Left colon (tissue), 2 donors: Measurements from ENCODE around the gene CABP4. TPM values are rescaled to one million over a fixed set of nuclear protein-coding genes. Genes with fewer than 3 reads are reported as not detected.
A peak's percentile ranks its signal among the peaks of the same experiment; 100 is the strongest.
"Not testable (repeated sequence)": the region's sequence is repeated elsewhere in the genome, so short reads cannot be mapped to it uniquely, and the experiment has no call there.

ENCODE experiments used
- ATAC-seq: fragments of 200-7000 bp; cut with Tn5 transposase; one replicate; pipeline ENCODE4 v1.9.1; 2020; ENCODE audit warnings: mild to moderate bottlenecking, moderate library complexity
- DNase-seq, 2 donors: peaks; one replicate each; pipeline ENCODE4 v3.0.0-alpha.2; 2020
- intact Hi-C, 2 donors: fragments of 100-400 bp; cut with DNase I in 1 of 2; cut with micrococcal nuclease in 1 of 2; formaldehyde crosslinking; loops; one replicate each; pipeline versions ENCODE4 v1.11.2 to v1.14.0; 2022; cut with DNase I, micrococcal nuclease
- total RNA-seq, 2 donors: library from RNA; stranded (reverse); fragmentation: NEBNext Ultra II Directional; extraction: Animal tissue kit (Norgen Biotek cat#: 25700); gene quantifications; one replicate each; pipeline ENCODE4 v1.2.1, GENCODE V29; 2021
- donor health status: DM: no; HTN: no; CAD: no.
- donor health status: DM: yes; HTN: yes; CAD: no.

The CABP4 gene
- total RNA-seq, 2 donors from 2014 or later, result 1.1 to 2.0 TPM

- ATAC-seq, result no peak
- no peak for DNase-seq
- intact Hi-C loops, result no loop called here
Measured at GRCh38 chr11:67448220-67448609, 6.9 kb upstream of the CABP4 start.

DNA sequence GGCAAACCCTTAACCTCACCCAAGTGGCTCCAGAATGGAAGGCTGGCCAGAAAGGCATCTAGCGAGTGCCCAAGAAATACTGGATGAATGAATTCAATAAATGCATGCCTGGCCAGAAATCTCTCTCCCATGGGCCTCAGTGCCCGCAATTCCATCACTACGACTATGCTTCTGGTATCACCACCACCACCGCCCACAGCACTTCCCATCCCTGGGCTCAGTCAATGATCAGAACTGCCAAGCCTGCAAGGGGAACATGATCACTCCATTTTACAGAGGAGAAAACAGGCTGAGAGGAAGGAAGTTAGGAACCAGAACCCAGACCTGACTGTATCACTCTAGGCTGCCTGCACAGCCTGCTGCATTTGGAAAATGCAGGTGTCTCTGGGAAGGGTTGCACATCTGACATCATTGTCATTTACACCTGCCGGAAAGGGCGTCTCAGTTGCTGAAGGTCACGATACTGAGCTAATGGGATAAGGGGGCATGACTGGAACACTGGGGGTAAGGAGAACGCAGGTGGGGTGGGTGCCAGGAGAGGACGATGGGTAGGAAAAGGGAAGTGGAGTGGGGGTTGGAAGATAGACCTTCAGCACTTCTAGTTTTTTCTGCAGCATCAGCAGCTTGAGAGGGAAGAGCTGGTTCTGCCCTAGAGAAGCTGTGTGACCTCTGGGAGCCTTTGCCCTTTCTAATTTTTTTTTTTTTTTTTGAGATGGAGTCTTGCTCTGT, 5.9 kb upstream of the CABP4 start:
- DNase-seq (no peak), ATAC-seq (peak; percentile 6)
- intact Hi-C loops, result no loop called here

DNA sequence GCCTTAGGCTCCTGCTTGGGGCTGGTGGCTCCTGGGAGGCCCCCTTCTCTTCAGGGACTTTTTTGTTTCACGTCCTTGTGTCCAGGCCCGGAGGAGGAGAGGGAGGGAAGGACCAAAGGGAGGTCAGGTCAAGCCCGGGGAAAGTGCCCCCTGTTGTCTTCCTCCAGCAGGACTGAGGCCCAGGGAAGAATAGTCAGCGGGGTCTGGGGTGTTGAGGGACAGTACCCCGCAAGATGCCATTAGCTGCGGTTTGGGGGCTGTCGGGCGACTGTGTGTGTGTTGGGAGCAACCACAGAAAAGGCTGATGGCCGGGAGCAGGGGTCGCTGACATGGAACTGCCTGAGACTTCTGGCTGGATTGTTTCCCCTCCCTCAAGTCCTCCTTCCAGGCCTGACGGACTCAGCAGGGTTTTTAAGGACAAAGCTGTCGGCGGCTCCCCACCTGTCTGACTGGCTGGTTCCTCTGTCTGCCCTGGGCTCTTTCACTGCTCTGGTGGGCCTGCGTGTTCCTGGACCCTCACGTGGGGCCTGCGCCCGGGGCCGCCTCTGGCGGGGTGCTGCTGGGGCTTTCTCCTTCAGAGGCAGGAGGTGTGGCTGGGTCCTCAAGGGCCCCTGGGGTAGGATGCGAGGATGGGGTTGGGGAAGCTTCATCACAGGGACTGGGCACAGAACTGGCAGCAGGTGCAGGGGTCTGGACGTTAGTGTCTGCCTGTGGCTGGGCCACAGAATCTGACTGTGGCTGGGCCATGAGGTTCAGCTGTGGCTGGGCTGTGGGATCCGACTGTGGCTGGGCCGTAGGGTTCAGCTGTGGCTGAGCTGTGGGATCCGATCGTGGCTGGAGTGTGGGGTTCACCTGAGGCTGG, 4.1 kb upstream of the CABP4 start:
- intact Hi-C loops, result no loop called here
- DNase-seq (no peak), ATAC-seq (no peak)

- ATAC-seq (no peak), DNase-seq (no peak)
- intact Hi-C loops, result no loop called here
Measured at GRCh38 chr11:67451658-67451976, 3.5 kb upstream of the CABP4 start.

DNA sequence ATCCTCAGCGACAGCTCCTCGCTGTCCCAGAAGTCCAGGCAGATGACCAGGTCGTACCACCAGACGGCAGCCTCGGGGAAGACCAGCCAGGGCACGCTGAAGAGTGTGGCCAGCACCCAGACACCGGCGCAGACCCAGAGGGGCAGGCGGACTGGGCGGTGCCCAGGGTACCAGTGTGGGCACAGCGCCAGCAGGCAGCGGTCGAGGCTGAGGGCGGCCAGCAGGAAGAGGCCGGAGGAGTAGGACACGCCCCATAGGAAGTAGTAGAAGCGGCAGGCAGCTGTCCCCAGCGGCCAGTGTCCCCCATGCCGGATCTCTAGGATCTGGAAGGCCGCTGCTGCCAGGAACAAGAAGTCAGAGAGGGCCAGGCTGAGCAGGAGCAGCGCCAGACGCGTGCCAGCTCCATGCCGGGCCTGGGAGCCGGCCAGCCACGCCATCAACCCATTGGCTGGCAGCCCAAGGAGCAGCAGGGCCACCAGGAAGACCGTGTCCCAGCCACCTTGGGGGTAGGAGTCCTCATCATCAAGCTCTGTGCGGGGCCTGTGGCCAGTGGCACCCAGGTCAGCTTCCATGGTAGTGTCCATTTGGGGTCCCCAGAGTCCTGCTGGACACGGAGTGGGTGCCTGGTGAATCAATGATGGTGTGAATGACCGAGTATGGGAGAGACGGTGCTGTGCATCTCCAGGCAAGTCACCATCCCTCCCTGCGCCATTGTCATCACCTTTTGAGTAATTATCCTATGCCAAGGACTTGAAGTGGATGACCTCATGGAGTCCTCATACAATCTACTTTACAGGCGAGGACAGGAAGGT, 2.8 kb upstream of the CABP4 start, which contains the start of gene GPR152:
Gene GPR152, minus strand, starts transcription at position 589 of the 812 bp plus-strand sequence. Its CDS starts 5 bp downstream, at position 584.
- ATAC-seq (peak; percentile 66), DNase-seq (no peak)
- intact Hi-C loops, result no loop called here

GRCh38 chr11:67453816-67454732, 1.1 kb upstream of the CABP4 start:
- no peak for ATAC-seq
- intact Hi-C loops, result no loop called here
- DNase-seq, result no peak

DNA sequence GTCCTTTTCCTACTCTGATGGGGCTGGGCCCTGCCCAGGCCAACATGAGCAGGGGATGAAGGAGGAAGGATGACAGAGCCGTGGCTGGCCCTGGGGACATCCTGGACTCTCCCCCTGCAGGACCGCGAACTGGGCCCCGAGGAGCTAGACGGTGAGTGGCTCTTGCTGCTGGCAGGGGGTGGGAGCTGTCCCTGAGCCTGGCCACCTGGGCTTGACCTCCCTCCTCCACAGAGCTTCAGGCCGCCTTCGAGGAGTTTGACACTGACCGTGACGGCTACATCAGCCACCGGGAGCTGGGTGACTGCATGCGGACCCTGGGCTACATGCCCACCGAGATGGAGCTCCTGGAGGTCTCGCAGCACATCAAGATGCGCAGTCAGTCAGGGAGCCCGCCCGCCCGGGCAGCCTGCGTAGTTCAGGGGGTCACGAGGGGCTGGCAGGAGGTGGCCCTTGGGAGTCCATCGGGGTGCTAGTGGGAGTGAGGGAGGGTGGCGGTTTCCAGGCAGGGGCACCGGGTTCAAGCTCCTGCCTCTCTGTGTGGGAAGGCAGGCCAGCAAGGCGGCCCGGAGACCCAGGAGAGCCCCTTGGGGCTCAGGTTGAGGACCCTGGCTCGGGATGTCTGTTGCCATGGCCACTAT, 1.0 kb downstream of the CABP4 start:
- ATAC-seq, result no peak
- intact Hi-C loops, result no loop called here

DNA sequence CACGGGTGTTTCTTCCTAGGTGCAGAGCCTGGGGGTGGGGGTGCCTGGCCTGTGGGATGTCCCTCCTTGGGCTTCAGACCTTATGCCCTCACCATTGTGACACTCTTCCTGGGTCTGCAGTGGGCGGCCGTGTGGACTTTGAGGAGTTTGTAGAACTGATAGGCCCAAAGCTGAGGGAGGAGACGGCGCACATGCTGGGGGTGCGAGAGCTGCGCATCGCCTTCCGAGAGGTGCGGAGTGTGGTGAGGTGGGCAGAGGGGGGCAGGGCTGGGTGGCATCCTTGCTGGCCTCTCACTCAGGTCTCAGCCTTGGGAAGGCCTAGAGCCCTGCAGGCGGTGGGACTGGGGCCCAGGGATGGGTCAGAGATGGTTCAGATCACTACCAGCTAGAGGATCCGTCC, 2.3 kb downstream of the CABP4 start:
- no peak for DNase-seq
- ATAC-seq, result no peak
- intact Hi-C loops, result no loop called here

More for the DNA sequence above, 1.0 kb downstream of the CABP4 start:
- DNase-seq, result no peak

DNA sequence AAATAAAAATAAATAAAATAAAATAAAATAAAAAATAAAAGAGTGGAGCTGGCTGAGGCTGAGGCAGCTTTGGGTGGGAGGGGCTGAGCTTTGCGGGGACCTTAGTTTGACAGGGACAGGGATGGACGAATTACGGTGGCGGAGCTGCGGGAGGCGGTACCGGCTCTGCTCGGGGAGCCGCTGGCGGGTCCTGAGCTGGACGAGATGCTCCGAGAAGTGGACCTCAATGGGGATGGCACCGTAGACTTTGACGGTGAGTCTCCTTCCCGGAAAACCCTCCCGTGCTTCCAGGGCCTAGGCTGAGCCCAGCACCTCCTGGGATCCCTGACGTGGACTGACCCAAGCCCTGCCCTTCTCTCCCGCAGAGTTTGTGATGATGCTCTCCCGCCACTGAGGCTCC, 3.1 kb downstream of the CABP4 start:
- DNase-seq (no peak), ATAC-seq (no peak)
- intact Hi-C loops, result no loop called here

GRCh38 chr11:67463186-67463585, 8.0 kb downstream of the CABP4 start:
- ATAC-seq (no peak), DNase-seq (no peak)
- intact Hi-C loops, result no loop called here

DNA sequence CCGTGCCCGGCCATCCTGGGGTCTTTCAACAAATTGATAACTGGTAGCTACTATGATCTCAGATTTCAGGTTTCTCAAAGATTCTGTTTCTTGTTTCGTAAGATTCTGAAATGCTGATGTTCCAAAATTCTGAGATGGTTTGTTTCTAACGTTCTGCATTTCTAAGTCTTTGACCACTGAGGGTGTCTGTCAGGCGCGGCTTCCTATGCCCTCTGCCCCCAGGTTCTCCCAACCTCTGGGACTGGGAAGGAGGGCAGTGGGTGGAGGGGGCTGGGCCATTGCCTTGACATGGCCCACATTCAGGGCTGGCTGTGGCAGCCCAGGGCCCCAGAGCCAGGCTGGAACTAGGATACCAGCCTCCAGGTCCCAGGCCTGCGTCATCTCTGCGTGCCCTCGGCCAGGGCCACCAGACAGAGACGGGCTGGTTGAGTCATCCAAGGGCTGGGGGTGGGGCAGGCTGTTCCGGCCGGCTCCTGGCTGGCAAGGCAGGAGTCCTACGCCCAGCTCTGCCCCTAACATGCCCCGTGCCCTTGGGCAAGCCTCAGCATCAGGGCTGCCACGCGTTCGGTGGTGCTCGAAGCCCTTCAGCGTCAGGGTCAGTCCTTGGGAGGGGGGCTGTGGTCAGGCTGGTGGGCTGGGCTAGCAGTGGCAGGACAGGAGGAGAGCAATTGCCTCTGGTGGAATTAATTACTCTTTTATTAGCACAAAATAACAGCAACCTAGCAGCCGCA, 8.7 kb downstream of the CABP4 start:
- DNase-seq (peak; percentile 58 to 79), ATAC-seq (peak; percentile 40)
- intact Hi-C loops, result no loop called here

GRCh38 chr11:67464411-67465188, 9.4 kb downstream of the CABP4 start:
- intact Hi-C loops, result no loop called here
- ATAC-seq, result peak; percentile 79
- peak; percentile 92 to 95 for DNase-seq

- DNase-seq (no peak), ATAC-seq (peak; percentile 3)
- intact Hi-C loops, result no loop called here
Measured at GRCh38 chr11:67465189-67465510, 10.0 kb downstream of the CABP4 start.

DNA sequence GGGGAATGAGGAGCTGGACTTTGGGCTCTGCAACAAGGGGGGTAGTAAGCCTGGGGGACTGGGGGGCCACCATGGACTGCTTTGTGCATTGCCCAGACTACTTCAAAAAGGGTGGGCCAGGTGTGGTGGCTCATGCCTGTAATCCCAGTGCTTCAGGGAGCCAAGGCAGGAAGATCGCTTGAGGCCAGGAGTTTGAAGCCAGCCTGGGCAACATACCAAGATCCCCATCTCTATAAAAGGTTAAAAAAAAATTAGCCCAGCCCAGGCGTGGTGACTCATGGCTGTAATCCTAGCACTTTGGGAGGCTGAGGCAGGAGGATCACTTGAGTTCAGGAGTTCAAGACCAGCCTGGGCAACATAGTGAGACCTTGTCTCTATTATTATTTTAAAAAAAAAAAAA, 10.4 kb downstream of the CABP4 start:
- intact Hi-C loops, ATAC-seq, DNase-seq: not testable (repeated sequence)

GRCh38 chr11:67466367-67466766, 11.2 kb downstream of the CABP4 start:
- intact Hi-C loops, result no loop called here
- ATAC-seq (no peak), DNase-seq (no peak)

DNA sequence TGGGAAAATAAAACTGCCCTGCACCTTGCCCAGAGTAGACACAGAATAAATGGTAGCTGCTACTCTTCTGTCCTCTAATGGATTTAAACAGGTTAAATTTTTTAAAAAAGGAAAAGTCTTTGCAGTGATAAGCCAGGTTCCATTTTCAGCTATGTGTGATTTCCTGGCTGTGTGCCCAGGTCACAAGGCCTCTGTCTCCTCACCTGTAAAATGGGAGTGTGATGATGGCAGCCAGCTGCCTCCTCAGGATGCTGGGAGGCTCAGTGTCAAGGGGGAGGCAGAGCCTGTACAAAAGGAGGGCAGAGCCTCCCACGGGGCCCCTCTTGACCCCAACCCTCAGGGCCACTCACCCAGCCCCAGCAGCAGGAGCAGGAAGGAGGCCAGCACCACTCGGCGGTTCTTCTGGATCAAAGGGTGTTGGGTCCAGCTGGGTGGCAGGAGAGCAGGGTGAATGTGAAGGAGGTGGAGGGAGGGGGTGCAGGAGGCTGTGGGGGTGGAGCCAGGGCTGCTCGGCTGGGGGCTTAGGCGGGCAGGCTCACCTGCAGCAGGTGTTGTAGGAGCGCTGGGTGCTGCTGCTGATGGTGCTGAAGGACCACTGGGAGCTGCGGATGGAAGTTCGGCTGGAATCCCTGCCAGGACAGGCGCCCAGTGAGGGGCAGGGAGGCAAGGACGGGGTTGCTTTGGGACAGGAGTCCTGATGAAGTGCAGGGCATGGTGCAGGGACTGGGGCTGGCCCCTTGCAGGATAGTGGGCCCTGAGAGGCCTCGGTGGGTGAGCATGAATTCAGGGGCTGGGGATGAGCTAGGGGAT, 12.0 kb downstream of the CABP4 start:
- DNase-seq (no peak), ATAC-seq (no peak)
- intact Hi-C loops, result no loop called here
